PFSK-1 (cell line): ENCODE measurements around the gene HECTD2.

Experiments
- FOXP2 ChIP-seq: optimal IDR thresholded peaks from 2 replicates; pipeline ENCODE3; 2011; ENCODE audit warnings: borderline replicate concordance, control low read depth, inconsistent platforms; ENCODE audit not compliant: insufficient read depth; ENCODE audit errors: extremely low read length, extremely low read depth
- POLR2AphosphoS5 ChIP-seq: IDR thresholded peaks from 2 replicates; pipeline ENCODE4 v1.6.1; 2012; ENCODE audit warnings: low read depth, mild to moderate bottlenecking, control low read depth, low read length, moderate library complexity
- REST ChIP-seq, 2 experiments: IDR thresholded peaks; 2 replicates each; pipeline versions ENCODE4 v1.6.1 to v1.8.0; 2011 to 2012; ENCODE audit warnings: low read depth in 2 of 2, low read length in 2 of 2, control low read depth in 1 of 2, inconsistent platforms in 1 of 2, mild to moderate bottlenecking in 1 of 2, moderate library complexity in 1 of 2; ENCODE audit not compliant: insufficient read depth in 1 of 2
- SIN3A ChIP-seq: IDR thresholded peaks from 2 replicates; pipeline ENCODE4 v1.6.1; 2012; ENCODE audit warnings: mild to moderate bottlenecking, low read length, moderate library complexity, borderline replicate concordance; ENCODE audit not compliant: insufficient read depth
- TAF1 ChIP-seq: IDR thresholded peaks from 2 replicates; pipeline ENCODE4 v1.6.1; 2012; ENCODE audit warnings: low read length, control low read depth, borderline replicate concordance; ENCODE audit not compliant: insufficient read depth

The HECTD2 gene

GRCh38 chr10:91564026-91564425 is 153.9 kb downstream of the HECTD2 start:
- TF ChIP-seq SIN3A (no peak), REST (IDR thresholded peaks at IDR 0.05; ENCODE audit: insufficient read depth in 1 of 2, low read depth in 2 of 2, low read length in 2 of 2) (no peak), FOXP2 (no peak), TAF1 (no peak), POLR2AphosphoS5 (no peak)
